Upper lobe of left lung (tissue), 6 donors: ENCODE results near the gene LCP1. TPM values are rescaled to one million over a fixed set of nuclear protein-coding genes. Genes with fewer than 3 reads are reported as not detected.

Experiments used
- ATAC-seq, 2 donors: fragments of 200-7000 bp; cut with Tn5 transposase; one replicate each; pipeline ENCODE4 v1.9.1; 2022; ENCODE audit warnings: mild to moderate bottlenecking in 2 of 2, moderate library complexity in 2 of 2; ENCODE audit not compliant: low FRiP score in 2 of 2
- DNase-seq, 2 donors: peaks; one replicate each; pipeline ENCODE4 v3.0.0-alpha.2; 2019 to 2020
- H3K27ac ChIP-seq, 4 donors: fragments of 200-600 bp; sonication (generic); one replicate each; pipeline ENCODE4 v1.5.1; 2016 to 2019
- H3K27me3 ChIP-seq, 4 donors: fragments of 200-600 bp; sonication (generic); one replicate each; pipeline ENCODE4 v1.5.1; 2017 to 2019
- H3K36me3 ChIP-seq, 4 donors: fragments of 200-600 bp; sonication (generic); one replicate each; pipeline ENCODE4 v1.5.1; 2016 to 2019
- H3K4me1 ChIP-seq, 4 donors: fragments of 200-600 bp; sonication (generic); one replicate each; pipeline ENCODE4 v1.5.1; 2018 to 2019
- H3K4me3 ChIP-seq, 4 donors: fragments of 200-600 bp; sonication (generic); one replicate each; pipeline ENCODE4 v1.5.1; 2017 to 2019; ENCODE audit warnings: mild to moderate bottlenecking in 2 of 4, moderate library complexity in 1 of 4
- H3K9me3 ChIP-seq, 4 donors: fragments of 200-600 bp; sonication (generic); one replicate each; pipeline ENCODE4 v1.5.1; 2018 to 2019
- EP300 ChIP-seq, 4 donors: sonication (generic); formaldehyde crosslinking; IDR thresholded peaks; one replicate each; pipeline ENCODE4 v1.5.1; 2017; ENCODE audit warnings: antibody characterized with exemption in 4 of 4, control low read depth in 2 of 4
- POLR2A ChIP-seq, 4 donors: fragments of 450-650 bp; IDR thresholded peaks; one replicate each; pipeline ENCODE4 v1.5.1; 2016 to 2017; ENCODE audit warnings: antibody characterized with exemption in 4 of 4, mild to moderate bottlenecking in 2 of 4
- POLR2AphosphoS5 ChIP-seq, 2 donors: sonication (generic); formaldehyde crosslinking; IDR thresholded peaks; one replicate each; pipeline ENCODE4 v1.5.1; 2017; ENCODE audit warnings: antibody characterized with exemption in 2 of 2
- WGBS, 2 donors: methylation state at CpG; one replicate each; pipeline ENCODE4 v1.1.5; 2017 to 2018; 5-methylcytosine and 5-hydroxymethylcytosine counted together
- total RNA-seq, 6 donors: library from RNA; depleted of rRNA in 4 of 6; stranded (reverse); fragments of >200 nt in 4 of 6; gene quantifications; one replicate each; pipeline versions ENCODE4 v1.1.0 to v1.2.1, GENCODE V29; 2016 to 2021
- TF ChIP-seq, protein P1 (sequence below), 6 experiments: fragments of 450-650 bp in 4 of 6; fragments of 200-600 bp in 2 of 6; sonication (generic) in 2 of 6; IDR thresholded peaks; one replicate each; pipeline ENCODE4 v1.5.1; 2016 to 2019; ENCODE audit warnings: antibody characterized with exemption in 6 of 6
- donor health status: DM: no; HTN: no; CAD: no; lungs with moderate emphysema.
- donor health status: DM: no; HTN: yes; CAD: no; lungs with severe emphysema.

LCP1 gene
- total RNA-seq, 6 donors from 2014 or later: 72.3 to 331 (median 129) TPM

- peak overlapping the region in 2 of 4 donors; percentile 32 to 49 for H3K27ac ChIP-seq
- peaks cover 0 to 7% (median 5%) of the 10 kb centered on the region in 4 donors for H3K4me1 ChIP-seq
- H3K9me3 ChIP-seq: no peaks in the 10 kb centered on the region
- DNase-seq: no peak
- H3K36me3 ChIP-seq: no peaks in the 10 kb centered on the region
- H3K4me3 ChIP-seq: peak overlapping the region in 1 of 4 donors; percentile 36
- no peak for ATAC-seq
- H3K27me3 ChIP-seq: no peaks in the 10 kb centered on the region
- no peak for TF ChIP-seq POLR2A (IDR thresholded peaks at IDR 0.05)
- TF ChIP-seq, protein P1, sequence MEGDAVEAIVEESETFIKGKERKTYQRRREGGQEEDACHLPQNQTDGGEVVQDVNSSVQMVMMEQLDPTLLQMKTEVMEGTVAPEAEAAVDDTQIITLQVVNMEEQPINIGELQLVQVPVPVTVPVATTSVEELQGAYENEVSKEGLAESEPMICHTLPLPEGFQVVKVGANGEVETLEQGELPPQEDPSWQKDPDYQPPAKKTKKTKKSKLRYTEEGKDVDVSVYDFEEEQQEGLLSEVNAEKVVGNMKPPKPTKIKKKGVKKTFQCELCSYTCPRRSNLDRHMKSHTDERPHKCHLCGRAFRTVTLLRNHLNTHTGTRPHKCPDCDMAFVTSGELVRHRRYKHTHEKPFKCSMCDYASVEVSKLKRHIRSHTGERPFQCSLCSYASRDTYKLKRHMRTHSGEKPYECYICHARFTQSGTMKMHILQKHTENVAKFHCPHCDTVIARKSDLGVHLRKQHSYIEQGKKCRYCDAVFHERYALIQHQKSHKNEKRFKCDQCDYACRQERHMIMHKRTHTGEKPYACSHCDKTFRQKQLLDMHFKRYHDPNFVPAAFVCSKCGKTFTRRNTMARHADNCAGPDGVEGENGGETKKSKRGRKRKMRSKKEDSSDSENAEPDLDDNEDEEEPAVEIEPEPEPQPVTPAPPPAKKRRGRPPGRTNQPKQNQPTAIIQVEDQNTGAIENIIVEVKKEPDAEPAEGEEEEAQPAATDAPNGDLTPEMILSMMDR (IDR thresholded peaks at IDR 0.05): no peak
- TF ChIP-seq POLR2AphosphoS5 (IDR thresholded peaks at IDR 0.05): no peak
- no peak for TF ChIP-seq EP300 (IDR thresholded peaks at IDR 0.05)
Observed at GRCh38 chr13:46102255-46102605, 79.7 kb downstream of the LCP1 start.

DNA sequence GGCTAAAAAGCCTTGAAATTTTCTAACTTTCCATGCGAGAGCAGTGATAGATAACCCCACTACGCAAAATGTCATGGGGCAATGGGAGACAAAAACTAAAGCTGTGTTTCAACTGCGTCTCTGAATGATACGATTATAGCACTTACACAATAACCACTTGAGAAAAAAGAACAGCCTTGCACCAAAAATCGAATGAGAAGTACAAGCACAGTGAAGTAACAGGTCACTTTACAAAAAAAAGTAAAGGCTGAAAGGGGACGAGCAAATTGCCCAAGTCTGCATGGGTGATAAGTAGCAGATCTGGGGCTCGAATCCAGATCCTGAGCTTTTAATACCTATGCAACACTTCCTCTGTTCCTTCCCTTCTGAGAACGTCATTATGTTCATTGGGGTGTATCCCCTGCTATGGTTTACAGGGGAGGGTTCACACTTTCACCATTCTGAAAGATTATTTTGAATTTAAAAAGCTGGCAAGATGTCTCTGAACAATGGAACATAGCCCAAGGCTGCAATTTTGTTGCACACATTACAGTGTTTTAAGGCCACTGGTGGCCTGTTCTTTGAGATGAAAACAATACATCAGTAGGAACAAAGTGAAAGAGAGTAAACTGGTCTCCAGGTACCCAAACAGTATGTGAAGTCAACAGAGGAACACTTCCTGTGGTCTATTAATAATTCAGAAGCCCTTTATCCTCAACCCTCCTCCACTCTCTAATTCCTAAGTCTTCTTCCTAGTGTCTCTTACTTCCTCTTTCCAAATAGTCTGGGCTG is 80.3 kb downstream of the LCP1 start:
- H3K27ac ChIP-seq: peak overlapping the region in 2 of 4 donors; percentile 32 to 49

GRCh38 chr13:46101002-46101401 is 81.0 kb downstream of the LCP1 start:
- no peak for ATAC-seq
- H3K4me1 ChIP-seq: peaks cover 0 to 7% (median 5%) of the 10 kb centered on the region in 4 donors
- WGBS, 2 donors: 79 to 87% methylated on average over 4 of the region's 4 CpGs
- H3K9me3 ChIP-seq: no peaks in the 10 kb centered on the region
- H3K27ac ChIP-seq: peak overlapping the region in 1 of 4 donors; percentile 49
- H3K4me3 ChIP-seq: peak overlapping the region in 2 of 4 donors; percentile 4 to 22
- H3K36me3 ChIP-seq: no peaks in the 10 kb centered on the region
- H3K27me3 ChIP-seq: no peaks in the 10 kb centered on the region
- TF ChIP-seq, protein P1 (IDR thresholded peaks at IDR 0.05): no peak
- no peak for TF ChIP-seq POLR2AphosphoS5 (IDR thresholded peaks at IDR 0.05)
- TF ChIP-seq EP300 (IDR thresholded peaks at IDR 0.05): no peak
- no peak for TF ChIP-seq POLR2A (IDR thresholded peaks at IDR 0.05)
- DNase-seq: no peak

More for the DNA sequence above, 80.3 kb downstream of the LCP1 start:
- ATAC-seq (peak in 1 of 2 donors; percentile 58), DNase-seq (no peak)
- H3K4me3 ChIP-seq: peak overlapping the region in 2 of 4 donors; percentile 4 to 22
- peaks cover 0 to 7% (median 5%) of the 10 kb centered on the region in 4 donors for H3K4me1 ChIP-seq
- no peak for TF ChIP-seq POLR2A (IDR thresholded peaks at IDR 0.05)
- no peak for TF ChIP-seq EP300 (IDR thresholded peaks at IDR 0.05)
- TF ChIP-seq, protein P1 (IDR thresholded peaks at IDR 0.05): no peak
- H3K36me3 ChIP-seq: no peaks in the 10 kb centered on the region
- no peaks in the 10 kb centered on the region for H3K9me3 ChIP-seq
- 49 to 52% methylated on average over 8 of the region's 8 CpGs for WGBS, 2 donors
- H3K27me3 ChIP-seq: no peaks in the 10 kb centered on the region

DNA sequence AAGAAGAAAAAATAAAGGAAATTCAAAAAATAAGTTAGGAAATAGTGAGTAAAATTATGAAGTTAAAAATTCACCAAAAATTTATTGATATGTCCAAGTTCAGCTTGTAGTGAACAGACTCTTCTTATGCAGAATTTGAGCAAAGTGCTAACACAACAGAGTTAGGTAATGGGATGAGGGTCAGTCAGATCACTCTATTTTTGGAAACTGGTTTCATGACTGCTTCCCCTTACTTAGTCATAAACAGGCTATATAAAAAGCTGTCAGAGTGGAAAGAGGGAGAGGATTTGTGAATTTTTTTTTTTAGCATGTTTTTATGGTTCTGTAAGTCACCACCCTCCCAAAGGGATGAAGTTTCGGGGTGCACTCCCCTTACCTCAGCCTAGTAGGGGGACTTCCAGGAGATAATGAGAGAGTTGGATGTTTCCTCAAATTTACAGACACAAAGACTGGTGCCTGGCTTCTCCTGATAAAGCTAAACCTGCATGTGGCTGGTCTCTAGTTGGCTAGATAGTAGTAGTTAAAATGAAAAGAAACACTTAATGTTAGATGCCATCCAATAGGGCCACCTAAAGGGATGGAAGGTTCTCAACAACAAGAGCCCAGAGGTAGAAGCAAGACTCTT is 81.7 kb downstream of the LCP1 start:
- DNase-seq: no peak
- TF ChIP-seq POLR2A (IDR thresholded peaks at IDR 0.05) (no peak), EP300 (IDR thresholded peaks at IDR 0.05) (no peak), POLR2AphosphoS5 (IDR thresholded peaks at IDR 0.05) (no peak)
- TF ChIP-seq, protein P1 (IDR thresholded peaks at IDR 0.05): no peak
- Histone ChIP-seq H3K36me3 (no peaks in the 10 kb centered on the region), H3K27ac (no peak overlapping the region), H3K9me3 (no peaks in the 10 kb centered on the region), H3K4me1 (peaks cover 0 to 7% (median 5%) of the 10 kb centered on the region in 4 donors), H3K4me3 (no peak overlapping the region), H3K27me3 (no peaks in the 10 kb centered on the region)
- ATAC-seq: no peak
- WGBS, 2 donors: 68 to 79% methylated on average over 1 of the region's 1 CpG
